ENCODE data around the gene OPA1. TPM values are rescaled to one million over a fixed set of nuclear protein-coding genes. Genes with fewer than 3 reads are reported as not detected.

OPA1 gene
- total RNA-seq, 2 experiments from 2014 or later: 43.2 to 57.3 TPM

GRCh38 chr3:193589129-193589528 lies 3.9 kb upstream of the OPA1 start:
- H3K9me3 ChIP-seq (ENCODE audit: low read length): no peaks in the 10 kb centered on the region
- H2AFZ ChIP-seq (ENCODE audit: low read length): no peak overlapping the region
- peaks cover 7% of the 10 kb centered on the region for H3K79me2 ChIP-seq (ENCODE audit: insufficient read depth, low read depth, low read length)
- TF ChIP-seq EZH2phosphoT487 (IDR thresholded peaks at IDR 0.05; ENCODE audit: borderline replicate concordance, low read depth, low read length) (no peak), CTCF (conservative IDR thresholded peaks at IDR 0.05; ENCODE audit: low read length) (no peak)
- intact Hi-C loops (cut with micrococcal nuclease; ENCODE audit: unreplicated experiment): no loop called here
- no peak overlapping the region for H3K4me2 ChIP-seq (ENCODE audit: low read length)
- H4K20me1 ChIP-seq (ENCODE audit: insufficient read depth, low read length): no peaks in the 10 kb centered on the region
- peaks cover 10% of the 10 kb centered on the region for H3K4me1 ChIP-seq (ENCODE audit: insufficient read depth, low read length, poor library complexity, severe bottlenecking)
- no peak overlapping the region for H3K4me3 ChIP-seq (ENCODE audit: low read depth, low read length, poor library complexity, severe bottlenecking)
- no peaks in the 10 kb centered on the region for H3K36me3 ChIP-seq (ENCODE audit: insufficient read depth, low read length)
- H3K9me2 ChIP-seq (ENCODE audit: insufficient read depth, low read length): no peaks in the 10 kb centered on the region
- CTCF ChIA-PET (ENCODE audit: unreplicated experiment): no interaction called here
- no peak for DNase-seq (ENCODE audit: low spot score)
- H3K27ac ChIP-seq (ENCODE audit: low read depth, low read length, poor library complexity, severe bottlenecking): no peak overlapping the region
- BruUV-seq (replicated peaks): no TSS peak
- POLR2A ChIA-PET: interaction anchor here (0.7 kb wide), 1 partner anchor 1036 kb away, joined by 3 read pairs; no protein-coding TSS in a partner anchor

- no peaks in the 10 kb centered on the region for H4K20me1 ChIP-seq (ENCODE audit: insufficient read depth, low read length)
- intact Hi-C loops (cut with micrococcal nuclease; ENCODE audit: unreplicated experiment): no loop called here
- H3K9me3 ChIP-seq (ENCODE audit: low read length): no peaks in the 10 kb centered on the region
- no peak overlapping the region for H2AFZ ChIP-seq (ENCODE audit: low read length)
- peaks cover 11% of the 10 kb centered on the region for H3K79me2 ChIP-seq (ENCODE audit: insufficient read depth, low read depth, low read length)
- ChIA-PET CTCF (ENCODE audit: unreplicated experiment) (no interaction called here), POLR2A (interaction anchor here (0.6 to 0.7 kb wide), 5 partner anchors 16 to 1418 kb away, joined by 3 to 4 read pairs (median 3); no protein-coding TSS in a partner anchor)
- no TSS peak for BruUV-seq (replicated peaks)
- DNase-seq (ENCODE audit: low spot score): no peak
- H3K4me1 ChIP-seq (ENCODE audit: insufficient read depth, low read length, poor library complexity, severe bottlenecking): peaks cover 15% of the 10 kb centered on the region
- no peak overlapping the region for H3K27ac ChIP-seq (ENCODE audit: low read depth, low read length, poor library complexity, severe bottlenecking)
- no peak overlapping the region for H3K4me3 ChIP-seq (ENCODE audit: low read depth, low read length, poor library complexity, severe bottlenecking)
- no peaks in the 10 kb centered on the region for H3K9me2 ChIP-seq (ENCODE audit: insufficient read depth, low read length)
- H3K4me2 ChIP-seq (ENCODE audit: low read length): no peak overlapping the region
- H3K36me3 ChIP-seq (ENCODE audit: insufficient read depth, low read length): no peaks in the 10 kb centered on the region
- TF ChIP-seq CTCF (conservative IDR thresholded peaks at IDR 0.05; ENCODE audit: low read length) (no peak), EZH2phosphoT487 (IDR thresholded peaks at IDR 0.05; ENCODE audit: borderline replicate concordance, low read depth, low read length) (no peak)
Measured at GRCh38 chr3:193589616-193590015, 3.4 kb upstream of the OPA1 start.

- TF ChIP-seq CTCF (conservative IDR thresholded peaks at IDR 0.05; ENCODE audit: low read length) (no peak), EZH2phosphoT487 (IDR thresholded peaks at IDR 0.05; ENCODE audit: borderline replicate concordance, low read depth, low read length) (no peak)
- DNase-seq (ENCODE audit: low spot score): no peak
- intact Hi-C loops (cut with micrococcal nuclease; ENCODE audit: unreplicated experiment): no loop called here
- no TSS peak for BruUV-seq (replicated peaks)
- H3K36me3 ChIP-seq (ENCODE audit: insufficient read depth, low read length): no peaks in the 10 kb centered on the region
- no peak overlapping the region for H3K4me3 ChIP-seq (ENCODE audit: low read depth, low read length, poor library complexity, severe bottlenecking)
- no peak overlapping the region for H3K27ac ChIP-seq (ENCODE audit: low read depth, low read length, poor library complexity, severe bottlenecking)
- POLR2A ChIA-PET: interaction anchor here (0.6 to 1.0 kb wide), 7 partner anchors 10 to 1417 kb away, joined by 3 to 6 read pairs (median 4); no protein-coding TSS in a partner anchor
- no peaks in the 10 kb centered on the region for H3K9me3 ChIP-seq (ENCODE audit: low read length)
- peaks cover 16% of the 10 kb centered on the region for H3K79me2 ChIP-seq (ENCODE audit: insufficient read depth, low read depth, low read length)
- H2AFZ ChIP-seq (ENCODE audit: low read length): no peak overlapping the region
- H4K20me1 ChIP-seq (ENCODE audit: insufficient read depth, low read length): peaks cover 3% of the 10 kb centered on the region; the same call in 1 of the 2 replicates
- CTCF ChIA-PET (ENCODE audit: unreplicated experiment): no interaction called here
- peaks cover 17% of the 10 kb centered on the region for H3K4me1 ChIP-seq (ENCODE audit: insufficient read depth, low read length, poor library complexity, severe bottlenecking)
- H3K4me2 ChIP-seq (ENCODE audit: low read length): no peak overlapping the region
- H3K9me2 ChIP-seq (ENCODE audit: insufficient read depth, low read length): no peaks in the 10 kb centered on the region
Measured at GRCh38 chr3:193590088-193590856, 2.7 kb upstream of the OPA1 start.
